ENCODE results near the gene HEMK1.

GRCh38 chr3:50617096-50617791, 47.9 kb downstream of the HEMK1 start, which contains the start of gene MAPKAPK3:
- TF ChIP-seq CTCF (IDR thresholded peaks at IDR 0.05) (no peak), POLR2A (IDR thresholded peaks at IDR 0.05) (no peak)

Measured in prostate gland (tissue), 2 donors.